Measurements from ENCODE around the gene DLX6. TPM values are rescaled to one million over a fixed set of nuclear protein-coding genes. Genes with fewer than 3 reads are reported as not detected.

The DLX6 gene
- total RNA-seq, 1 donor: not detected

DNA sequence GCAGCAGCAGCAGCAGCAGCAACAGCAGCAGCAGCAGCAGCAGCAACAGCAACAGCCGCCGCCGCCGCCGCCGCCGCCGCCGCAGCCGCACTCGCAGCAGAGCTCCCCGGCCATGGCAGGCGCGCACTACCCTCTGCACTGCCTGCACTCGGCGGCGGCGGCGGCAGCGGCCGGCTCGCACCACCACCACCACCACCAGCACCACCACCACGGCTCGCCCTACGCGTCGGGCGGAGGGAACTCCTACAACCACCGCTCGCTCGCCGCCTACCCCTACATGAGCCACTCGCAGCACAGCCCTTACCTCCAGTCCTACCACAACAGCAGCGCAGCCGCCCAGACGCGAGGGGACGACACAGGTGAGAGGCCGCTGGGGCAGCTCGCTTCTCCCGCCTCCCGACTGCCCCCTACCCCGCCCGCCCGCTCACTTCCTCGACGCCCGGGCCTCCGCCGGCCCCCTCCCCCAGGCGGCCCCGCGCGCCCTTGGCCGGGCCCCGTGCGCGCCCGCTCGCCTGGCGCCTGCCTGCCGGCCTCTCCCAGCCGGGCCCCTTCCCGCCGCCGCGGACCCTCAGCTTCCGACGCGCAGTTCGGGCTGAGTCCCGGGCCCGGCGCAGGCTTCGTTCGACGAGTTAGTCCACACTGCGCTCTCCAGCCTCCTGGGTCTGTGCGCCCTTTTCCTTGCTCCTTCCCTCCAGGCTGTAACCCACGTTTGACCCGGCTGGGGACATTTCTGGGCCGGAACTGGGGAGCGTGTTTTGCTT is 882 bp downstream of the DLX6 start:
- DNase-seq (ENCODE audit: low read depth): no peak
- TF ChIP-seq, protein P1, sequence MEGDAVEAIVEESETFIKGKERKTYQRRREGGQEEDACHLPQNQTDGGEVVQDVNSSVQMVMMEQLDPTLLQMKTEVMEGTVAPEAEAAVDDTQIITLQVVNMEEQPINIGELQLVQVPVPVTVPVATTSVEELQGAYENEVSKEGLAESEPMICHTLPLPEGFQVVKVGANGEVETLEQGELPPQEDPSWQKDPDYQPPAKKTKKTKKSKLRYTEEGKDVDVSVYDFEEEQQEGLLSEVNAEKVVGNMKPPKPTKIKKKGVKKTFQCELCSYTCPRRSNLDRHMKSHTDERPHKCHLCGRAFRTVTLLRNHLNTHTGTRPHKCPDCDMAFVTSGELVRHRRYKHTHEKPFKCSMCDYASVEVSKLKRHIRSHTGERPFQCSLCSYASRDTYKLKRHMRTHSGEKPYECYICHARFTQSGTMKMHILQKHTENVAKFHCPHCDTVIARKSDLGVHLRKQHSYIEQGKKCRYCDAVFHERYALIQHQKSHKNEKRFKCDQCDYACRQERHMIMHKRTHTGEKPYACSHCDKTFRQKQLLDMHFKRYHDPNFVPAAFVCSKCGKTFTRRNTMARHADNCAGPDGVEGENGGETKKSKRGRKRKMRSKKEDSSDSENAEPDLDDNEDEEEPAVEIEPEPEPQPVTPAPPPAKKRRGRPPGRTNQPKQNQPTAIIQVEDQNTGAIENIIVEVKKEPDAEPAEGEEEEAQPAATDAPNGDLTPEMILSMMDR (IDR thresholded peaks at IDR 0.05; ENCODE audit: insufficient read depth, low read length): no peak
- H3K4me3 ChIP-seq (ENCODE audit: low read depth, low read length): peak overlapping the region; percentile 45

DNA sequence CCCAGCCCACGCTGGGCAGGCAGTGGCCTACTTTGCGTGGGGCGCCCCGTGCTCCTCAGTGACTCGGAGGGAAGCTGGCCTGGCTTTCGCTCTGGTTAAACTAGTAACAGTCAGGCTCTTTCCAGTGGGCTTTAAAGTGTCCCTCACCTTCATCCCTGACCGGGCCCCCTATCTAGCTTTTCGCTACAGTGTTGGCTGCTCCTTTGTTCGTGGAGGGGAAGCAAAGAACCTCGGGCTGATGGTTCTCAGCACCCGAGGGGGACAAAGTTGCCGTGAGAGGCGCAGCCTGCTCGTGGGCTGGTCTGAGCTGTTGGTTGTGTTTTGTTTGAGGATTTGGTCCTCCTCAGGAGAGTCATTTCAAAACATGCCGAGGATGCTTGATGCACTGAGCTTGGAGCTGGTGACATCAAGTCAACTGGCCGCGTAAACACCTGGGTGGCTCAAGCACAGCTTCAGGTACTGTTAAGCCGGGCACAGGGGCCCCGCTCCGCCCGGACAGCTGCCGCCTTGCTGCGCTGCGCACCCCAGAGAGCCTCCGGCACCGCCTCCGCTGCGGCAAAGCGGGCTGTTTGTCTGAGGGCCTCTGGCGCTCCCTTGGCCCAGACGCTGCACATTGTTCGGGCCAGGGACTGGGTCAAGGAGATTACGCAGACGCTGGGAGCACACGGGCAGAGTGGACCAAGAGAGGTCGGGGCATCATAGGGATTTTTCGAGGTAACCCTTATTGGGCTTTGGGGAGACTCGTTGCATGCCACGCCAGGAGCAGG is 1.6 kb downstream of the DLX6 start:
- TF ChIP-seq, protein P1 (IDR thresholded peaks at IDR 0.05; ENCODE audit: insufficient read depth, low read length): no peak
- no peak for DNase-seq (ENCODE audit: low read depth)
- no peak overlapping the region for H3K4me3 ChIP-seq (ENCODE audit: low read depth, low read length)

DNA sequence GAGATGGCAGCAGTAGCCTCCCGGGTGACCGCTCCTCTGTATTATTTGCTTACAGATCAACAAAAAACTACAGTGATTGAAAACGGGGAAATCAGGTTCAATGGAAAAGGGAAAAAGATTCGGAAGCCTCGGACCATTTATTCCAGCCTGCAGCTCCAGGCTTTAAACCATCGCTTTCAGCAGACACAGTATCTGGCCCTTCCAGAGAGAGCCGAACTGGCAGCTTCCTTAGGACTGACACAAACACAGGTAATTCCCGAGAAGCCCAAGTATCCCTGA is 2.2 kb downstream of the DLX6 start:
- TF ChIP-seq, protein P1 (IDR thresholded peaks at IDR 0.05; ENCODE audit: insufficient read depth, low read length): no peak

DNA sequence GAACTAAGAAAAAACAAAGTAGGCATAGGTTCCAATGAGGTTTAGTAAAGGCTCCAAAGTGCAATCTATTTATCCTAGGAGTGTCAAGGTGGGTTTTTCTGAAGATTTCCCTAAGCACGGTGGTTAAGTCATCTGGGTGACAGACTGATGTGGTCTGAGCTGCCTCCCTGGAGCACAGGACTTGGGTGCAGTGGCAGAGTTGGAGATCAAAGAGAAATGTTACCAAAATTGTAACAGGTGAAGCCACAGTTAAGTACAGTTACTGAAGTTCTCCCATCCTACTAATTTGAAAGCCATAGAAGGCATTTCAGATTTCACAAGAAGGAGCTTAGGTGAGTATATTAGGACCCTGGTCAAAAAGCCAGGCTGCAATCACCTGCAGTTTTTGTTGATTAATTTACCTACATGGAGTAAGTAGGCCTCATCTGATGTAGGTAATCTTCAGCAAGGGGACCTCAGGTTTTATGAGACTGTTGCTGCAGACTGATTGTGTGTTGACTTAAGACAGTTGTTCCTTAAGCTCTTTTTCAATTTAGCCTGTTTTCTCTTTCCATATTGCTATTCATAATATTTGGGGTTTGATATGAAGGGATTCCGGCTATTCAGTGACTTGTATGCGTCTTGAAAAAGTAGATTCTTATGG is 3.0 kb downstream of the DLX6 start:
- H3K4me3 ChIP-seq (ENCODE audit: low read depth, low read length): no peak overlapping the region
- TF ChIP-seq, protein P1 (IDR thresholded peaks at IDR 0.05; ENCODE audit: insufficient read depth, low read length): no peak
- no peak for DNase-seq (ENCODE audit: low read depth)

More for the DNA sequence above, 2.2 kb downstream of the DLX6 start:
- H3K4me3 ChIP-seq (ENCODE audit: low read depth, low read length): no peak overlapping the region
- no peak for DNase-seq (ENCODE audit: low read depth)

- TF ChIP-seq, protein P1 (IDR thresholded peaks at IDR 0.05; ENCODE audit: insufficient read depth, low read length): no peak
- no peak overlapping the region for H3K4me3 ChIP-seq (ENCODE audit: low read depth, low read length)
- DNase-seq (ENCODE audit: low read depth): no peak
Observed at GRCh38 chr7:97009753-97010732, 4.7 kb downstream of the DLX6 start.

GRCh38 chr7:97011104-97011503 is 5.8 kb downstream of the DLX6 start:
- H3K4me3 ChIP-seq (ENCODE audit: low read depth, low read length): no peak overlapping the region
- TF ChIP-seq, protein P1 (IDR thresholded peaks at IDR 0.05; ENCODE audit: insufficient read depth, low read length): no peak
- no peak for DNase-seq (ENCODE audit: low read depth)
